HepG2 (cell line): ENCODE measurements around the gene PROC. TPM values are rescaled to one million over a fixed set of nuclear protein-coding genes. Genes with fewer than 3 reads are reported as not detected.

Source experiments
- ATAC-seq: fragments of 200-7000 bp; cut with Tn5 transposase; 3 replicates; pipeline ENCODE4 v1.9.1; 2020; ENCODE audit warnings: mild to moderate bottlenecking, moderate library complexity
- BruUV-seq: library from RNA; stranded (reverse); fragments of 400-500 nt; replicated peaks from 2 replicates; lab custom pipeline; 2021; lab: Mats Ljungman, UMichigan
- CTCF ChIA-PET: fragments of 300-600 bp; formaldehyde crosslinking; extraction: SDS; loops from one replicate; lab custom pipeline; 2021; ENCODE audit warnings: low total read pairs, inconsistent platforms, low intra/inter-chr PET ratio; lab: Yijun Ruan, JAX
- POLR2A ChIA-PET: fragments of 350-600 bp; sonication (Branson Sonifier 250); formaldehyde crosslinking; loops from one replicate; lab custom pipeline; 2020; ENCODE audit warnings: antibody characterized with exemption, inconsistent platforms; lab: Yijun Ruan, JAX
- DNase-seq: peaks from one replicate; pipeline ENCODE4 v3.0.0-alpha.2; 2015; ENCODE audit warnings: low spot score
- FAIRE-seq: peaks from 3 replicates; lab custom pipeline; 2011; peaks lifted over from hg19 to GRCh38; lab: Jason Lieb, UNC
- H2AFZ ChIP-seq: one replicate; pipeline ENCODE4 v1.6.1; 2011; ENCODE audit warnings: low read length, inconsistent platforms
- H3K27ac ChIP-seq: fragments of 300-600 bp; 3 replicates; pipeline ENCODE4 v1.8.0; 2011; ENCODE audit warnings: mixed run types, mild to moderate bottlenecking, mixed read lengths, low read length, inconsistent platforms; ENCODE audit not compliant: insufficient read depth; ENCODE audit errors: extremely low read length
- H3K27me3 ChIP-seq, 2 experiments: fragments of 200-600 bp in 1 of 2; 2 replicates in 1 of 2; 3 replicates in 1 of 2; pipeline versions ENCODE4 v1.6.0 to v1.8.0; 2011; ENCODE audit warnings: low read length in 2 of 2, mild to moderate bottlenecking in 2 of 2, moderate library complexity in 2 of 2, inconsistent platforms in 1 of 2; ENCODE audit not compliant: insufficient read depth in 2 of 2, control insufficient read depth in 1 of 2
- H3K36me3 ChIP-seq, 2 experiments: fragments of 200-600 bp in 1 of 2; replicated peaks in 1 of 2; 2 replicates in 1 of 2; 3 replicates in 1 of 2; pipeline versions ENCODE4 v1.5.1 to v1.8.0; 2011; ENCODE audit warnings: low read length in 2 of 2, inconsistent platforms in 1 of 2; ENCODE audit not compliant: insufficient read depth in 2 of 2, control insufficient read depth in 1 of 2
- H3K4me1 ChIP-seq: 2 replicates; pipeline ENCODE4 v1.5.1; 2012; ENCODE audit warnings: low read length, inconsistent platforms; ENCODE audit not compliant: insufficient read depth
- H3K4me2 ChIP-seq: 2 replicates; pipeline ENCODE4 v1.6.0; 2011; ENCODE audit warnings: low read depth, low read length, inconsistent platforms
- H3K4me3 ChIP-seq, 3 experiments: fragments of 200-600 bp in 1 of 3; sonication (generic), shearing (Covaris generic) in 1 of 3; replicated peaks in 1 of 3; 2 replicates each; pipeline ENCODE4 v1.5.1; 2011 to 2016; ENCODE audit warnings: low read length in 3 of 3, inconsistent platforms in 2 of 3, low read depth in 2 of 3, mild to moderate bottlenecking in 2 of 3, control low read depth in 1 of 3, mixed read lengths in 1 of 3; ENCODE audit not compliant: insufficient read depth in 1 of 3
- H3K79me2 ChIP-seq: one replicate; pipeline ENCODE4 v1.6.1; 2011; ENCODE audit warnings: low read length, inconsistent platforms; ENCODE audit not compliant: insufficient read depth
- H3K9ac ChIP-seq: 2 replicates; pipeline ENCODE4 v1.6.0; 2011; ENCODE audit warnings: mild to moderate bottlenecking, low read depth, low read length, inconsistent platforms; ENCODE audit not compliant: insufficient read depth
- H3K9me3 ChIP-seq: 2 replicates; pipeline ENCODE4 v1.5.1; 2012; ENCODE audit warnings: mild to moderate bottlenecking, low read length
- H4K20me1 ChIP-seq: 2 replicates; pipeline ENCODE4 v1.6.0; 2011; ENCODE audit warnings: inconsistent platforms, mild to moderate bottlenecking, low read length, moderate library complexity; ENCODE audit not compliant: insufficient read depth
- ATAD3A ChIP-seq: sonication (generic); formaldehyde crosslinking; IDR thresholded peaks from 2 replicates; pipeline ENCODE4 v1.4.0; 2020; ENCODE audit warnings: missing genetic modification reagents
- CEBPB ChIP-seq: IDR thresholded peaks from 2 replicates; pipeline ENCODE4 v1.6.1; 2011; ENCODE audit warnings: low read depth, low read length, improper control_type of control experiment, borderline replicate concordance
- CHCHD3 ChIP-seq: sonication (generic); formaldehyde crosslinking; IDR thresholded peaks from 2 replicates; pipeline ENCODE4 v1.8.0; 2022; ENCODE audit warnings: mild to moderate bottlenecking, missing genetic modification reagents, moderate library complexity
- GFI1 ChIP-seq: sonication (generic); formaldehyde crosslinking; IDR thresholded peaks from 2 replicates; pipeline ENCODE4 v1.5.0; 2020; ENCODE audit warnings: missing genetic modification reagents, mild to moderate bottlenecking, borderline replicate concordance
- MTF1 ChIP-seq: sonication (generic); formaldehyde crosslinking; IDR thresholded peaks from 2 replicates; pipeline ENCODE4 v1.5.0; 2020; ENCODE audit warnings: missing genetic modification reagents
- NPAS2 ChIP-seq: sonication (generic); formaldehyde crosslinking; IDR thresholded peaks from 2 replicates; pipeline ENCODE4 v1.8.0; 2022; ENCODE audit warnings: mild to moderate bottlenecking, missing genetic modification reagents, borderline replicate concordance
- PHF20 ChIP-seq: sonication (generic); formaldehyde crosslinking; IDR thresholded peaks from 2 replicates; pipeline ENCODE4 v1.5.0; 2020; ENCODE audit warnings: mild to moderate bottlenecking, missing genetic modification reagents
- POLR2G ChIP-seq: fragments of 200-400 bp; formaldehyde crosslinking; IDR thresholded peaks from 2 replicates; pipeline ENCODE4 v1.6.1; 2018; ENCODE audit warnings: mild to moderate bottlenecking, low read depth, low read length, moderate library complexity
- ZBTB21 ChIP-seq: sonication (generic); formaldehyde crosslinking; IDR thresholded peaks from 2 replicates; pipeline ENCODE4 v1.4.0; 2020; ENCODE audit warnings: missing genetic modification reagents
- ZNF101 ChIP-seq: sonication (generic); formaldehyde crosslinking; IDR thresholded peaks from 2 replicates; pipeline ENCODE4 v1.4.0; 2020; ENCODE audit warnings: mild to moderate bottlenecking, low read depth, missing genetic modification reagents, borderline replicate concordance
- ZNF619 ChIP-seq: sonication (generic); formaldehyde crosslinking; IDR thresholded peaks from 2 replicates; pipeline ENCODE4 v1.4.0; 2020; ENCODE audit warnings: mild to moderate bottlenecking, missing genetic modification reagents
- WGBS: methylation state at CpG from one replicate; pipeline ENCODE4 v1.1.6; 2017; ENCODE audit warnings: low lambda C conversion rate; 5-methylcytosine and 5-hydroxymethylcytosine counted together
- in situ Hi-C: cut with HindIII; loops from 2 replicates; pipeline ENCODE4 v1.10.0; 2017; ENCODE audit warnings: low pct_unique_long_range_greater_than_20kb; ENCODE audit not compliant: extremely low pct_ligation_motif_present
- intact Hi-C: fragments of 100-400 bp; cut with micrococcal nuclease; formaldehyde crosslinking; loops from one replicate; pipeline ENCODE4 v1.10.0; 2022; ENCODE audit not compliant: unreplicated experiment
- polyA plus RNA-seq, 8 experiments: library from polyadenylated mRNA; depleted of rRNA in 3 of 8; stranded (reverse) in 7 of 8; unstranded in 1 of 8; fragments of >200 nt; fragmentation: Illumina TruSeq in 4 of 8; extraction: Trizol in 4 of 8; gene quantifications; 2 replicates each; pipeline versions ENCODE4 v1.2.1 to v1.2.3, GENCODE V29; 2011 to 2016; ENCODE audit warnings: low read depth in 4 of 8, missing spikeins in 1 of 8, mixed read lengths in 1 of 8; ENCODE audit not compliant: insufficient read depth in 1 of 8
- total RNA-seq, 5 experiments: library from RNA; depleted of rRNA; stranded (reverse); fragments of >200 nt; fragmentation: Illumina TruSeq; extraction: Trizol; gene quantifications; 2 replicates each; pipeline ENCODE4 v1.2.3, GENCODE V29; 2016; ENCODE audit warnings: low read depth in 1 of 5
- TF ChIP-seq, protein P1 (sequence below): sonication (generic); formaldehyde crosslinking; IDR thresholded peaks from 2 replicates; pipeline ENCODE4 v1.5.1; 2020; ENCODE audit warnings: missing genetic modification reagents, mild to moderate bottlenecking, borderline replicate concordance
- TF ChIP-seq, protein P2 (sequence below): sonication (generic); formaldehyde crosslinking; IDR thresholded peaks from 2 replicates; pipeline ENCODE4 v1.8.0; 2022; ENCODE audit warnings: missing genetic modification reagents, low read depth, mild to moderate bottlenecking, borderline replicate concordance
- TF ChIP-seq, protein P3 (sequence below): sonication (generic); formaldehyde crosslinking; IDR thresholded peaks from 2 replicates; pipeline ENCODE4 v1.9.0; 2021; ENCODE audit warnings: missing genetic modification reagents, borderline replicate concordance

PROC gene
- total and polyA plus RNA-seq, 2 of the 13 experiments (the other 11 are each of a cell fraction or from before 2014, with no cell fraction given), result 134 to 185 TPM

- intact Hi-C loops, result no loop called here
- Histone ChIP-seq H3K27me3 (no peaks in the 10 kb centered on the region), H3K36me3 (no peaks in the 10 kb centered on the region; a peak in 1 of 5 replicates), H3K4me3 (no peak overlapping the region), H3K4me2 (no peak overlapping the region), H3K27ac (no peak overlapping the region)
- BruUV-seq, result no TSS peak
- CTCF ChIA-PET, result no interaction called here
- TF ChIP-seq GFI1 (no peak), POLR2G (no peak), CEBPB (no peak), CHCHD3 (CRISPR knock-in tag) (no peak), MTF1 (CRISPR knock-in tag) (no peak), NPAS2 (CRISPR knock-in tag) (no peak), ZNF101 (CRISPR knock-in tag) (no peak), ZNF619 (CRISPR knock-in tag) (no peak), PHF20 (CRISPR knock-in tag) (no peak), ZBTB21 (CRISPR knock-in tag) (no peak), ATAD3A (CRISPR knock-in tag) (no peak)
- TF ChIP-seq, protein P1, sequence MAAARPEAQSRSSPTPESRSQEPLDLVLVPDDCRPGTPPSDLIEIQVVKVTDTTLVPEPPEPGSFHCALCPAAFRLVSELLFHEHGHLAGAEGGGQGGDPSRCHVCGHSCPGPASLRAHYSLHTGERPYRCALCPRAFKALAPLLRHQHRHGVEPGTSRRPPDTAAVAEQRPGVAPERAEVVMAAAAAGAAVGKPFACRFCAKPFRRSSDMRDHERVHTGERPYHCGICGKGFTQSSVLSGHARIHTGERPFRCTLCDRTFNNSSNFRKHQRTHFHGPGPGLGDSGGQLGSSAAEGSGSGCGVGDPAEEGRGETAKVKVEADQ (CRISPR knock-in tag), result no peak
- TF ChIP-seq, protein P2, sequence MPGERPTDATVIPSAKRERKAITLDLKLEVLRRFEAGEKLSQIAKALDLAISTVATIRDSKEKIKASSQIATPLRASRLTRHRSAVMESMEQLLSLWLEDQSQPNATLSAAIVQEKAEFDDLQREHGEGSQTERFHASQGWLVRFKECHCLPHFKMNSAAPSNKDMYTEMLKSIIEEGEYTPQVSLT (CRISPR knock-in tag), result no peak
- TF ChIP-seq, protein P3, sequence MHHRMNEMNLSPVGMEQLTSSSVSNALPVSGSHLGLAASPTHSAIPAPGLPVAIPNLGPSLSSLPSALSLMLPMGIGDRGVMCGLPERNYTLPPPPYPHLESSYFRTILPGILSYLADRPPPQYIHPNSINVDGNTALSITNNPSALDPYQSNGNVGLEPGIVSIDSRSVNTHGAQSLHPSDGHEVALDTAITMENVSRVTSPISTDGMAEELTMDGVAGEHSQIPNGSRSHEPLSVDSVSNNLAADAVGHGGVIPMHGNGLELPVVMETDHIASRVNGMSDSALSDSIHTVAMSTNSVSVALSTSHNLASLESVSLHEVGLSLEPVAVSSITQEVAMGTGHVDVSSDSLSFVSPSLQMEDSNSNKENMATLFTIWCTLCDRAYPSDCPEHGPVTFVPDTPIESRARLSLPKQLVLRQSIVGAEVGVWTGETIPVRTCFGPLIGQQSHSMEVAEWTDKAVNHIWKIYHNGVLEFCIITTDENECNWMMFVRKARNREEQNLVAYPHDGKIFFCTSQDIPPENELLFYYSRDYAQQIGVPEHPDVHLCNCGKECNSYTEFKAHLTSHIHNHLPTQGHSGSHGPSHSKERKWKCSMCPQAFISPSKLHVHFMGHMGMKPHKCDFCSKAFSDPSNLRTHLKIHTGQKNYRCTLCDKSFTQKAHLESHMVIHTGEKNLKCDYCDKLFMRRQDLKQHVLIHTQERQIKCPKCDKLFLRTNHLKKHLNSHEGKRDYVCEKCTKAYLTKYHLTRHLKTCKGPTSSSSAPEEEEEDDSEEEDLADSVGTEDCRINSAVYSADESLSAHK (CRISPR knock-in tag), result no peak
- TF ChIP-seq, all 625 proteins: peak for 0
- no peaks in the 10 kb centered on the region for H3K79me2 ChIP-seq
- no peak overlapping the region for H2AFZ ChIP-seq
- FAIRE-seq, result no peak
- H4K20me1 ChIP-seq, result no peaks in the 10 kb centered on the region
- in situ Hi-C loops, result no loop called here
- ATAC-seq, result no peak
- no peaks in the 10 kb centered on the region for H3K9me3 ChIP-seq
- DNase-seq, result no peak
- no peak overlapping the region for H3K9ac ChIP-seq
- POLR2A ChIA-PET, result no interaction called here
- 95% methylated on average over 2 of the region's 2 CpGs for WGBS
- peaks cover 18% of the 10 kb centered on the region for H3K4me1 ChIP-seq
Measured at GRCh38 chr2:127469974-127470373, 51.7 kb downstream of the PROC start.
